GM18520 (cell line): Measurements from ENCODE around the gene CCS.
"Not testable (repeated sequence)": the region's sequence is repeated elsewhere in the genome, so short reads cannot be mapped to it uniquely, and the experiment has no call there.

Experiments used
- ATAC-seq: cut with Tn5 transposase; IDR thresholded peaks from one replicate; pipeline ENCODE4 v1.9.1; 2021; ENCODE audit not compliant: unreplicated experiment

The CCS gene

DNA sequence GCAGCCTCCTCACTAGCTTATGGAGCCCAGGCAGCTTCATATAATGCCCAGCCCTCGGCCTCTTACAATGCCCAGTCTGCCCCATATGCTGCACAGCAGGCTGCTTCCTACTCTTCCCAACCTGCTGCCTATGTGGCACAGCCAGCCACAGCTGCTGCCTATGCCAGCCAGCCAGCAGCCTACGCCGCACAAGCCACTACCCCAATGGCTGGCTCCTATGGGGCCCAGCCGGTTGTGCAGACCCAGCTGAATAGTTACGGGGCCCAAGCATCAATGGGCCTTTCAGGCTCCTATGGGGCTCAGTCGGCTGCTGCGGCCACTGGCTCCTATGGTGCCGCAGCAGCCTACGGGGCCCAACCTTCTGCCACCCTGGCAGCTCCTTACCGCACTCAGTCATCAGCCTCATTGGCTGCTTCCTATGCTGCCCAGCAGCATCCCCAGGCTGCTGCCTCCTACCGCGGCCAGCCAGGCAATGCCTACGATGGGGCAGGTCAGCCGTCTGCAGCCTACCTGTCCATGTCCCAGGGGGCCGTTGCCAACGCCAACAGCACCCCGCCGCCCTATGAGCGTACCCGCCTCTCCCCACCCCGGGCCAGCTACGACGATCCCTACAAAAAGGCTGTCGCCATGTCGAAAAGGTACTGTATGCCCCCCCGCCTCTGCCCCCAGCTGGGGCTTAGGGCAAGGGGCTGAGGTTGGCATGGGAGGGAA is 32.2 kb downstream of the CCS start:
- no peak for ATAC-seq

DNA sequence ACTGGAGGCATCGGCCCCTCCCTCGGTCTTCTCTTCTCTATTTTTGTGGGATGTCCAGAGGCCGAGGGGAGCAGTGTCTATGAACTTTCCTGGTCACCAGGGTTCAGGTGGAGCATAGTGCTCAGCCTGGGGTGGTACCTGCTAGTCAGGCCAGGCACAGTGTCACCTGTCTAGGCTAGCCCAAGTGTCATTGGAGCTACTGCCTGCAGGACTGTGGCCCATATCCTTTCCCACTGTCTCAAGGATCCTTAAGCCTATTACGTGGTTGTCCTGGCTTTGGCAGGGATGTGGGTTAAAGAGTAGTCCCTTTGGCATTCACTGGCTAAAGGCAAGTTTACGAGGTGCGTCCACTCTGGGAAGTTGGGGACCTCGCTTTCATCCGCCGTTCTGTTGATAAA is 32.8 kb downstream of the CCS start:
- ATAC-seq, result no peak

DNA sequence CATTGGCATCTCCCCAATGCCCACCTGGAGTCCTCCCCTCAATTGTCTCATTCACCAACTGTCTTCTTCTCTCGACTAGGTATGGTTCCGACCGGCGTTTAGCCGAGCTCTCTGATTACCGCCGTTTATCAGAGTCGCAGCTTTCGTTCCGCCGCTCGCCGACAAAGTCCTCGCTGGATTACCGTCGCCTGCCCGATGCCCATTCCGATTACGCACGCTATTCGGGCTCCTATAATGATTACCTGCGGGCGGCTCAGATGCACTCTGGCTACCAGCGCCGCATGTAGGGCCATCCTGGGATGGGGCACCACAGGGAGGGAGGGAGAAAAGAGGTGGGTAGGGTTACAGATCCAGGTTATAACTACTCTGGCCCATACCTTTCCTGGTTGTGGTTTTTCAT is 33.4 kb downstream of the CCS start:
- no peak for ATAC-seq

DNA sequence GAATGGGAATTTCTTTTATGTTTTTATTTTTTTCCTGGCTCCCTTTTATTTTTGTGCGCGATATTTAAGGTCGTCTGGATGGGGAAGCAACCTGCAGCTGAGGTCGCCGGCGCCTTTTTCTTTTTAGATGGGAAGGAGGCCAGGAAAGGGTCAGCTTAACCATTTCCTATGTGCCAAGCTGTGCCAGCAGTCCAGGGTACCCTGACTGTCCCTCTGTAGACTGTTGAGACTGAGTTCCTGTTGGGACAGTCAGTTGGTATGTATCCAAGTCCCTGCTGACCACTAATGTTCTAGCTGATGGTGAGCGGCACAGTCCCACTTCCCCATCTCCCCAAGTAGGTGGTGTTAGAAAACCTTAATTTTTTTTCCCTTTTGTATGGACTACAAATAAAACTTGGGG is 33.9 kb downstream of the CCS start:
- ATAC-seq, result no peak

DNA sequence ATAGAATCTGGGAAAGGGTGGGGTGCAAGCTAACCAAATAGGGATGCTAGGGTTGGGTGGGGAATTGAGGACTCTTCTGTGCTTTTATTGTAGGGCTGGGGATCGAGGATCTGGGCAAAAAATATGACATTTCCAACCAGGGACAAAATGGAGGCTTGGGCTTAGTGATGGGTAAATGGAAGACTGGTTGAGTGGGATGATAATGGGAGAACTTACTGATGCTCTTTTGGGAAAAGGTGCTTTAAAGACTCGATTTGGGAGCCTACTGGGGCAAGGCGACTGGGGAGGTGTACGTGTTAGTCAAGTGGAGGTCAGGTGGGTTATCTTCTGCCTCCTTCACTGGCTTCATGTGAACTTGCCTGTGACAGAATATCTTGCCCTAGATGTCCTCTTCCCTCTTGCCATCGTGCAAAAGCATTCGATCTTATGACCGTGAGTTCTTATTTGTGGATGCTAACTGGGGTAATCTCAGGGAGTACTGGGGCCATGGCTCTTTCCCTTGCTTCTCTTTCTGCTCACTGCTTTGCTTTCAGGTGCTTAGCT is 35.1 kb downstream of the CCS start:
- ATAC-seq, result no peak

DNA sequence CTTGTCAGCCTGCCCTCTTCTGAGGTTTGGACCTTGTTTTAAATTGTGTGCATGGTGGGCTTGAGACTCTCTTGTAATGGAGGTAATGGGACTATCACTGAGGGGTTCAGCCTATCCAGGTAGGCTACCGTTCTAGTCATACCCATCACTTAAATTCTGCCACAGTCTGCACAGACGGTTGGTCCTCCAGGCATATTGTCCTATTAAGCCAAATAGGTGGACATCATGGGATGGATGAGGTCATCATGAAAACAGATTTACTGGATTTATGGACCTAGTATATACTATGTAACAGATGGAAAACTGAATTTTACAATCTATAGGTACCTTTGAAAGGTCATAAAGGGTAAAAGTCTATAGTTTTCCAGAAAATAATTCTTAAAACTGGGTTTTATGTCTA is 36.4 kb downstream of the CCS start:
- ATAC-seq, result no peak

DNA sequence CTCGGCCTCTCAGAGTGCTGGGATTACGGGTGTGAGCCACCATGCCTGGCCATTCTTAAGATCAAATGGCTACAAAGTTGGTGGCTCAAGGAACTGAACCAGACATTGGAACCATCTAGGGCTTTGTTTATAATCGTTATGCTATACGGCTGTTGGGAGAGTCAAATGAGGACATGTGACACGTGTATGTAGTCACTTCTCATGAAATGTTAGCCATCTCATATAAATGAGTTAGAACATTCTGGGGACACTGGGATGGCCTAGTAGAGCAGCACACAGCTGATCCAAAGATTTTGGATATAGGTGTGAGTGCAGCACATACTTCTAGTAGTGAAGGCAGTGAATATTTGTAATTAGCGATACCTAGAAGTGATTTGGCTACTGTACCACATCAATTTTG is 38.9 kb downstream of the CCS start:
- no peak for ATAC-seq

DNA sequence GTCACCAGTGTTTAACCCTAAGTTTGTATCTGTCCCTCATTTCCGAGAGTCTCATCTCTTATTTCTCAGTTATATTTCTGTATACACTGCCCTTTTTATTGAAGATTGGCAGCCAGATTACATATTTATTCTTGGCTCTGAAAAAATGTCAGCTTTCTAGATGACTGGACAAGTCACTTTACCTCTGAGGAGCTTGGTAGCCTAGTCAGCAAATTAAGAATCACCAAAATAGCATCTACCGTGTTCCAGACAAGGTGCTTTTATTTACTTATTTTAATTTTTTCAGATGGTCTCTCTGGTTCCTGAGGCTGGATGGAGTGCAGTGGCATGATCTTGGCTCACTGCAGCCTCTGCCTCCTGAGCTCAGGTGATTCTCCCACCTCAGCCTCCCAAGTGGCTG is 40.0 kb downstream of the CCS start:
- no peak for ATAC-seq

DNA sequence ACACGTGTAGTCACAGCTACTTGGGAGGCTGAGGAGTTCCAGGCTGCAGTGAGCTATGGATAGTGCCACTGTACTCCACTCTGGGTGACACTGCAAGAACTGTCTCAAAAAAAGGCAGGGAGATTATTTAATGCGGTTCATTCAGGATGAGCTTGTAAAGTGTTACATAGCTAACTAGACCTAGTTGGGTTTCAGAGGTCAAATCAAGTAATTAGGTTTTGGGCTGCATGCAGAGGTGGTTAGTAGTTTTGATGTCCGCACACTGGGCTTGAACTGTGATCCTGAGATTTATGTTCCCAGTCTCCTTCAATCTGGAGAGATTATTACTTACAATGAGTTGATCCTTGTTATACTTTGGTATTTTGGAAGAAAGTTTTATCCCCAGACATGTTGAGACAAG is 43.4 kb downstream of the CCS start:
- ATAC-seq, result no peak

DNA sequence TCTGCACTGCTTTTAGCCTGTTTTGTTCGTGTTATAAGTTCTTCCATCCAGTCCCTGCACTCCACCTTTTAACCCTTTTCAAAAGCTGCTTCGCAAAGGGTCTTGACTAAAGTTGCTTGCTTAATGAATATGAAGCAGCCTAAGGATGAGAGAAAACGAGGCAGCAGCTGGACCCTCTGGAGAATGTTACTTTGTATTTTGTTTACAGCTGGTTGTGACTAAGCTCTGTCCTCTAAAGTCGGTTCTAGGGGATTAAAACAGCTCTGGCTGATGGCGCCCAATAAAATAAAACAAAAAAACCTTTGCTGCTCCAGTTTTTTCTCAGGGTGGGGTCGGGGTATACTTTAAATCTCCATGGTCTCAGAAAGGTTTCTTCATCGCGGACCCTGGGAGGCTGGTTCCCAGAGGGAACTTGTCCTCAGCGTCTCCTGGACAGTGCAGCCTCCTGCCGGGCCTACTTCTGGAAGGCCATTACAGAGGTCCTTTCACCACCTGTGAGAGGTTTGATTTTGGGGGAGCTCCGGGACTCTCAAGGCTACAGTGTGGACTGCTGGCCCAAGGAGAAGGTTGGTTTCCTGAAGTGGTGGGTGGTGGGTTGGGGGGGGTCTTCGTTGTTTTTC is 44.7 kb downstream of the CCS start:
- no peak for ATAC-seq

DNA sequence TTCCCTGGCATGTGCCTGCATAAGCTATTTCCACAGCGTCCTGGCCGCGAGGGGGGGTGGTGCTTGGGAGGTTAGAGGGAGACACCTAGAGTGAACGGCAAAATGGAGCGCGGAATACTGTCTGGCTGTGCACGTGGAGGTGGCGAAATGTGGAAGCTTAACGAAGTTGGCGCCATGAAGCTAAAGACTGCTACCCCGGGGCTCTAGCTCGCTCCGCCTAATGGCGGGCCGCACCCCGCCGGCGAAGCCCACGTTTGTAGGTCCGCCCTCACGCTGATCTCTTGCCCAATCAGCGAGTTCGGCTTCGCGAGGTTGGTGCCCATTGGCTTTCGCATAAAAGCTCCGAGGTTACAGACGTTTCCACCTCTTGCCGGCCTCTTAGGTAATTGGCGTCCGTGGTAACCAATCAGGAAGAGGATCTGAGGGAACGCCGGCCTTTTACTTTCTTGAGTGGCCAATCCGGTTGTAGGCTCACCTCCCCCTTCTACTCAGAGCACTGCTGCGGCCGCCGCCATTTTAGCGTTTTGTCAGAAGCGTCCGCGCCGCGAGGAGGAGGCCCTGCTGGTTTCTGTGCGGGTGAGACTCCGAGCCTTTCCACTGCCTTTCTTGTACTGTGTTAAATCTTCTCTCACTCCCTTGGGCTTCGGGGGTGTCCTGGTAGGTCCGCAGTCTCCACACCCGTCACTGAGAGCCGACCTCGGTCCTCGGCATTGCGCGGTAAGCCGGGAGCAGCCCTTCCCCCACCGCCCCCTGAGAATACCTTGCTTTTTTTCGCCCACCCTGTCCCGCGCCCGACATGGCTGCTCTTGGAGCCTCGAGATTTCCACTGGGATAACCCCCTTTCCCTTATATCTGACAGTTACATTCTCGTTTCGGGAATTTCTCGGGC is 45.4 kb downstream of the CCS start, which contains the start of gene RBM4:
Gene RBM4, plus strand, starts transcription at position 527 of the 889 bp plus-strand sequence. CDS start 1,009 bp downstream, outside the sequence.
- ATAC-seq, result peak; percentile 97

DNA sequence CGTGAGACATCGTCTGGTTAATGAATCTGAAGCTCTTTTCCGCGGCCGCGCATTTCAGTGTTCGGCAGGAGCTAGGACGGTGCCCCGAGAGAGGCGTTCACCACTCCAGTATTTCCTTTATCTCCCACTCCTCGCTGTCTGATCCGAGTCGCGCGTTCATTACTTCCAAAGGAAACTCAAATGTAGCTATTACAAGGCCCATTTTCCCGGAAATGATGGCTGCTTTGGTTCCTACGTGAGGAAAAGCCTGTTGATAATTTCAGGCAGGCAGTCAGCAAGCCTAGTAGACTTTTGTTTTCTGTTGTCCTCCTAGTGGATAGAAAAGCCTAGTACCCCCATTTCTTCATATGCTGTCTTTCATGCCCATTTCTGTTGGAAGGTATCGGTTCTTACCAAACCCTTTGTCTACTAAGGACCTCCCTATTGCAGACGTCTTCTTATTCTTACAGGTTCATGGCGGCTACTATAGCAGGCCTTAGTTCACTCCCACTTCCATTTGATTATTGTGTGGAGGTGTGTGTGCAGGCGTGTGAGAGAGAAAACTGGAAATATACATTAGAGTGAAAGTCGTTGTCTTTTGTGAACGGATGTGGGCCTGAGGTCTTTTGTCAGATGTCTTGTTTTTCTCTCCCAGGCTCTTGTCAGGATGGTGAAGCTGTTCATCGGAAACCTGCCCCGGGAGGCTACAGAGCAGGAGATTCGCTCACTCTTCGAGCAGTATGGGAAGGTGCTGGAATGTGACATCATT is 46.3 kb downstream of the CCS start:
- ATAC-seq, result no peak

DNA sequence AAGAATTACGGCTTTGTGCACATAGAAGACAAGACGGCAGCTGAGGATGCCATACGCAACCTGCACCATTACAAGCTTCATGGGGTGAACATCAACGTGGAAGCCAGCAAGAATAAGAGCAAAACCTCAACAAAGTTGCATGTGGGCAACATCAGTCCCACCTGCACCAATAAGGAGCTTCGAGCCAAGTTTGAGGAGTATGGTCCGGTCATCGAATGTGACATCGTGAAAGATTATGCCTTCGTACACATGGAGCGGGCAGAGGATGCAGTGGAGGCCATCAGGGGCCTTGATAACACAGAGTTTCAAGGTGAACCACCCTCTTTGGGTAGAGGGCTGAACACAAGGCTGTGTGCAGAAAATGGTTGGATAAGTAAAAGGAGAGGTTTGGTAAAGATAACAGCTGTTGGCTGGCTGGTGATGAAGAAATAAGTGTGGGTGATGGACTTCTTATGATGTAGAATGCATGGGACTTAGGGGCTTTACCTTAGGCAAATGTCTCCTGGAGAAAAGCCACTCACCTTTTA is 46.9 kb downstream of the CCS start:
- ATAC-seq, result not testable (repeated sequence)

DNA sequence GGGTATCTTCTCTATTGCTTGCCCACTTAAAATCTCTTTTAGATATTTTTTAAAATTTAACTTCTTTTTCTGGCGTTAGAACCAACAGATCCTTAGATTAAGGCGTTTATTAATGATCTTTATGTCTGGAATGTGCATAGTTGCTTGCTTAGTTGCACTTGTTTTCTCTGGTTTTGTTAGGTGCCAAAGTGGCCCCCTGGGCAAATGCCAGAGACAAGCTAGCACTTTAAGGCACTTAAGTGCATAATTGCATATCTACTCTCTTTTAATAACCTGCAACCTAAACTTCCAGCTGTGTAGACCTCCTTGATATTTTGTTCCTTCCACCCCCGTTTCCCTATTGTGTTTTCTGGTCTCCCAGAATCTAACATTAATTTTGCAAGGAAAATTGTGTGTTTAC is 48.8 kb downstream of the CCS start:
- ATAC-seq, result no peak

DNA sequence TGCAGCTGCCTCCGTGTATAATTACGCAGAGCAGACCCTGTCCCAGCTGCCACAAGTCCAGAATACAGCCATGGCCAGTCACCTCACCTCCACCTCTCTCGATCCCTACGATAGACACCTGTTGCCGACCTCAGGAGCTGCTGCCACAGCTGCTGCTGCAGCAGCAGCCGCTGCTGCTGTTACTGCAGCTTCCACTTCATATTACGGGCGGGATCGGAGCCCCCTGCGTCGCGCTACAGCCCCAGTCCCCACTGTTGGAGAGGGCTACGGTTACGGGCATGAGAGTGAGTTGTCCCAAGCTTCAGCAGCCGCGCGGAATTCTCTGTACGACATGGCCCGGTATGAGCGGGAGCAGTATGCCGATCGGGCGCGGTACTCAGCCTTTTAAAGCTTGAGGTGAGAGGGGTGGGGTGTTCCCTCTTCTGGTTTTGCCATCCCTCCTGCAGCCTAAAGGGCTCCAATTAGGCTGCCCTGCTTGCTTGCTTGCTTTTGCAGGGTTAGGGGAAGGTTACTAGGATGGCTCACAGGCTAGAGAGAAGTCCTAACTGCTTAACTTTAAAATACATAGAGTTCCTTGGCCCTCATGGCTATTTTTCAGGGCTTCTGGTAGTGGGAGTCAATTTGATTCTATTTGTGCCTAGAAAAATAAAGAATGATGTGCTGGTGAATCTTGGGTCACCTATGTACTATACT is 50.9 kb downstream of the CCS start:
- no peak for ATAC-seq

DNA sequence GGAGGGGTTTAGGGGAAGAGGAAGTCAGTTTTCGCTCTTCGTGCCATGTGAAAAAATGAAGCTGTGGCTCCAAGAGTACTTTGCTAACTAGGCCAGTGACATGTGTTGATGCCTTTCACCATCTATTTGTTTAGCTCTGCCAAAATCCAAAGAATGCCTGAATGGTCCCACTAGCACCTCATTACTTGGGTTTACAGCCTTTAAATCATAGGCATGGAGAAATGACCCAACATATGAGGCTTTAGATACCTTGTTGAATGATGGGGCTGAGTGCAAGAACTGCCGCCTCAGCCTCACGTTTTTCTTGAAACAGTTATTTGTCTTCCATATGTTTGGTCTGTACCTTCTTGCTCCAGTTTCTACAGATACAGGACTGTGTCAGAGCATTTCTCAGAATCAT is 53.8 kb downstream of the CCS start:
- ATAC-seq, result no peak

DNA sequence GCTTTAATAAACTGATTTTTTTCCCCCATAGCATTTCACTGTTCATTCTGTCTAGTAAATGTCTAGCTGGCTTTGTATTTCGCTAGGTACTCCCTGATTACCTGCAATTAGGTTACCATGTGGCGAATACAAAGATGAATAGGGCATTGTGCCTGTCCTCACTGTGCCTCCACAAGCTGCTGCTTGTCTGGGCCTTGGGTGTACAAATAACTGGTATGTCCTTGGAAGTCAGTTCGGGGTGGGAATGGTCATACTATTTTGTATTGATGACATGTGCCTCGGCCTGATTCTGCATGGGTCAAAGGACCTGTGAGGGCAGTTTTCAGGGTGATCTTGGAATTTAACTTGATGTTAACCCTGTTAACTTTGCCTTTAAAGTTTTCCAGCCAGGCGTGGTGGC is 56.9 kb downstream of the CCS start:
- ATAC-seq, result no peak

DNA sequence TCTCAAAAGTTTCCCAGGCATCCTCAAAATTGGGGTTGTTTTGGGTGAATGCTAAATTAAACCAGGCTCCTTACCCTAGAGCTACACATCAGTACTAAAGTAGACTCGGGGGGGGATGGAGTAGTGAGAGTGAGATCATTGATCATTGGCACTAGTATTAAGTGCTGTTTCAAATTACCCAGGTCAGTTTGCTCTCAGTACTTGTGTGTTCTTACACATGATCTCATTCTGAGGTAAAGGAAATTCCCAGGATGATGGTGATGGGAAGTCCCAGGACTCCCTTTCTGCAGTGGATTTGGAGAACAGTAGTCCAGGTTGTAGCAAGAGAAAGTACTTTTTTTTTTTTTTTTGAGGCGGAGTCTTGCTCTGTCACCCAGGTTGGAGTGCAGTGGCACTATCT is 58.0 kb downstream of the CCS start:
- ATAC-seq, result no peak

DNA sequence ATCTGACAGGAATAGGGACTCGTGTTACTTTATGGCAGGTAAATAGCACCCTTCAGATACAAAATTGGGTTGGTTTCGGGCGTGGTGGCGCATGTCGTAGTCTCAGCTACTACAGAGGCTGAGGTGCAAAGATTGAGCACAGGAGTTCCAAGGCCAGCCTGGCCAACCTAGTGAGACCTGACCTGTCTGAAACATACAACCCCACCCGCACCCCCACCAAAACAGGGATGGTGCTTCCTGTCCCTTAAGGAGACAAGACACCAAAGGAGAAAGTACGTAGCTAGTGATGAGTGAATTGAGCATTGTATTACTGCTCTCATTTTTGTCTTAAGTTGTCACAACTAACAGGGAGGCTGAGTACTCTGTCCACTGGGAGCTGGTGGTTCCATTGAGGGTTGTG is 59.7 kb downstream of the CCS start:
- ATAC-seq, result no peak

DNA sequence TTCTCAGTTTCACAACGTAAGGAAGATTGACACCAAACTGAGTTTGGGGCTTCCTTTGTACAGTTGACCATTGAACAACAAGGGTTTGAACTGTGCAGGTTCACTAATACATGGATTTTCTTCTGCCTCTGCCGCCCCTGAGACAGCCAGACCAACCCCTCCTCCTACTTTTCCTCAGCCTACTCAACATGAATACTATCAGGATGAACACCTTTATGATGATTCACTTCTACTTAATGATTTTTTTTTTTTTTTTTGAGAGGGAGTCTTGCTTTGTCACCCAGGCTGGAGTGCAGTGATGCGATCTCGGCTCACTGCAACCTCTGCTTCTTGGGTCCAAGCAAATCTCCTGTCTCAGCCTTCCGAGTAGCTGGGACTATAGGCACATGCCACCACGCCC is 60.1 kb downstream of the CCS start:
- no peak for ATAC-seq
